ENCODE measurements around the gene NRTN.

Gene NRTN

GRCh38 chr19:5864725-5865486 is 60.0 kb downstream of the NRTN start:
- Histone ChIP-seq H2AFZ (ENCODE audit: low read depth, low read length) (no peak overlapping the region), H3K4me2 (ENCODE audit: insufficient read depth, low read length) (no peak overlapping the region), H3K9ac (ENCODE audit: low read depth, low read length) (no peak overlapping the region), H3K4me1 (ENCODE audit: insufficient read depth, low read length) (no peaks in the 10 kb centered on the region), H3K27ac (ENCODE audit: low read length) (no peak overlapping the region), H4K20me1 (ENCODE audit: insufficient read depth, low read length) (no peaks in the 10 kb centered on the region), H3K79me2 (ENCODE audit: insufficient read depth, low read length) (no peaks in the 10 kb centered on the region), H3K9me3 (ENCODE audit: insufficient read depth, low read length, severe bottlenecking) (no peaks in the 10 kb centered on the region), H3K27me3 (ENCODE audit: insufficient read depth, low read length, poor library complexity) (no peaks in the 10 kb centered on the region), H3K36me3 (ENCODE audit: insufficient read depth, low read length) (no peaks in the 10 kb centered on the region), H3K4me3 (ENCODE audit: low read depth in 1 of 2, low read length in 2 of 2) (no peak overlapping the region)
- TF ChIP-seq EZH2 (IDR thresholded peaks at IDR 0.05; ENCODE audit: borderline replicate concordance, low read depth, low read length, severe bottlenecking) (no peak), CTCF (IDR thresholded peaks at IDR 0.05; ENCODE audit: borderline replicate concordance, extremely low read depth, low read length, poor library complexity, severe bottlenecking) (no peak)
- ATAC-seq (ENCODE audit: insufficient read depth, low read depth) (no peak), DNase-seq (no peak)

- Histone ChIP-seq H3K4me1 (ENCODE audit: insufficient read depth, low read length) (no peaks in the 10 kb centered on the region), H3K9me3 (ENCODE audit: insufficient read depth, low read length, severe bottlenecking) (no peaks in the 10 kb centered on the region), H3K27me3 (ENCODE audit: insufficient read depth, low read length, poor library complexity) (no peaks in the 10 kb centered on the region), H3K9ac (ENCODE audit: low read depth, low read length) (no peak overlapping the region), H4K20me1 (ENCODE audit: insufficient read depth, low read length) (no peaks in the 10 kb centered on the region), H3K79me2 (ENCODE audit: insufficient read depth, low read length) (no peaks in the 10 kb centered on the region), H2AFZ (ENCODE audit: low read depth, low read length) (no peak overlapping the region), H3K27ac (ENCODE audit: low read length) (no peak overlapping the region), H3K36me3 (ENCODE audit: insufficient read depth, low read length) (no peaks in the 10 kb centered on the region), H3K4me2 (ENCODE audit: insufficient read depth, low read length) (no peak overlapping the region), H3K4me3 (ENCODE audit: low read depth in 1 of 2, low read length in 2 of 2) (no peak overlapping the region)
- DNase-seq, result no peak
- TF ChIP-seq EZH2 (IDR thresholded peaks at IDR 0.05; ENCODE audit: borderline replicate concordance, low read depth, low read length, severe bottlenecking) (no peak), CTCF (IDR thresholded peaks at IDR 0.05; ENCODE audit: borderline replicate concordance, extremely low read depth, low read length, poor library complexity, severe bottlenecking) (no peak)
- no peak for ATAC-seq (ENCODE audit: insufficient read depth, low read depth)
Measured at GRCh38 chr19:5865772-5866171, 60.9 kb downstream of the NRTN start.

GRCh38 chr19:5867201-5868136 is 62.6 kb downstream of the NRTN start:
- no peak overlapping the region for H2AFZ ChIP-seq (ENCODE audit: low read depth, low read length)
- ATAC-seq (ENCODE audit: insufficient read depth, low read depth) (no peak), DNase-seq (no peak)
- no peaks in the 10 kb centered on the region for H3K36me3 ChIP-seq (ENCODE audit: insufficient read depth, low read length)
- no peak overlapping the region for H3K27ac ChIP-seq (ENCODE audit: low read length)
- no peaks in the 10 kb centered on the region for H3K27me3 ChIP-seq (ENCODE audit: insufficient read depth, low read length, poor library complexity)
- no peaks in the 10 kb centered on the region for H4K20me1 ChIP-seq (ENCODE audit: insufficient read depth, low read length)
- H3K9me3 ChIP-seq (ENCODE audit: insufficient read depth, low read length, severe bottlenecking), result no peaks in the 10 kb centered on the region
- H3K4me1 ChIP-seq (ENCODE audit: insufficient read depth, low read length), result no peaks in the 10 kb centered on the region
- H3K4me2 ChIP-seq (ENCODE audit: insufficient read depth, low read length), result no peak overlapping the region
- TF ChIP-seq CTCF (IDR thresholded peaks at IDR 0.05; ENCODE audit: borderline replicate concordance, extremely low read depth, low read length, poor library complexity, severe bottlenecking) (no peak), EZH2 (IDR thresholded peaks at IDR 0.05; ENCODE audit: borderline replicate concordance, low read depth, low read length, severe bottlenecking) (no peak)
- H3K4me3 ChIP-seq (ENCODE audit: low read depth in 1 of 2, low read length in 2 of 2), result no peak overlapping the region
- H3K9ac ChIP-seq (ENCODE audit: low read depth, low read length), result no peak overlapping the region
- H3K79me2 ChIP-seq (ENCODE audit: insufficient read depth, low read length), result no peaks in the 10 kb centered on the region
